Uterus (tissue), 2 donors: ENCODE results near the gene MDC1.

Source experiments
- CTCF ChIP-seq, 4 experiments: fragments of 200-600 bp in 2 of 4; fragments of 450-650 bp in 2 of 4; sonication (generic) in 2 of 4; IDR thresholded peaks; one replicate each; pipeline ENCODE4 v1.5.1; 2016 to 2019; ENCODE audit warnings: antibody characterized with exemption in 4 of 4, mild to moderate bottlenecking in 2 of 4, moderate library complexity in 1 of 4
- POLR2A ChIP-seq, 2 donors: fragments of 450-650 bp; IDR thresholded peaks; one replicate each; pipeline ENCODE4 v1.6.1; 2016; ENCODE audit warnings: antibody characterized with exemption in 2 of 2, mild to moderate bottlenecking in 1 of 2, moderate library complexity in 1 of 2

GRCh38 chr6:30735668-30736314 lies 18.7 kb upstream of the MDC1 start:
- TF ChIP-seq POLR2A (IDR thresholded peaks at IDR 0.05) (no peak), CTCF (IDR thresholded peaks at IDR 0.05) (no peak)
